HEK293 (cell line): Measurements from ENCODE around the gene RBM34.

Experiments used
- CTCF ChIP-seq: fragments of 450-650 bp; formaldehyde crosslinking; IDR thresholded peaks from 2 replicates; pipeline ENCODE4 v1.5.1; 2016; ENCODE audit warnings: missing biosample characterization, missing genetic modification characterization
- KLF10 ChIP-seq: fragments of 450-650 bp; IDR thresholded peaks from 2 replicates; pipeline ENCODE4 v1.5.1; 2018; ENCODE audit warnings: missing biosample characterization, mild to moderate bottlenecking, missing genetic modification characterization
- PATZ1 ChIP-seq: fragments of 450-650 bp; formaldehyde crosslinking; IDR thresholded peaks from 2 replicates; pipeline ENCODE4 v1.5.1; 2016; ENCODE audit warnings: missing biosample characterization, missing genetic modification characterization
- YY1 ChIP-seq: fragments of 450-650 bp; formaldehyde crosslinking; IDR thresholded peaks from 2 replicates; pipeline ENCODE4 v1.5.1; 2018; ENCODE audit warnings: missing biosample characterization, missing genetic modification characterization
- ZFP69B ChIP-seq: fragments of 450-650 bp; formaldehyde crosslinking; IDR thresholded peaks from 2 replicates; pipeline ENCODE4 v1.5.1; 2016; ENCODE audit warnings: missing biosample characterization, missing genetic modification characterization
- ZNF18 ChIP-seq: fragments of 450-650 bp; formaldehyde crosslinking; IDR thresholded peaks from 2 replicates; pipeline ENCODE4 v1.5.1; 2016; ENCODE audit warnings: missing biosample characterization, missing genetic modification characterization
- ZNF248 ChIP-seq: fragments of 450-650 bp; formaldehyde crosslinking; IDR thresholded peaks from 2 replicates; pipeline ENCODE4 v1.5.1; 2017; ENCODE audit warnings: missing biosample characterization, missing genetic modification characterization

GRCh38 chr1:235134171-235134570 is 26.9 kb downstream of the RBM34 start:
- TF ChIP-seq ZFP69B (tag by site-specific recombination) = no peak
- no peak for TF ChIP-seq YY1 (tag by site-specific recombination)
- TF ChIP-seq PATZ1 (tag by site-specific recombination) = no peak
- TF ChIP-seq CTCF (tag by site-specific recombination) = no peak
- no peak for TF ChIP-seq ZNF18 (tag by site-specific recombination)
- no peak for TF ChIP-seq KLF10
- TF ChIP-seq ZNF248 (tag by site-specific recombination) = no peak
